NCI-H748 (cell line): ENCODE data around the gene C1QL3.

Experiments used
- DNase-seq: peaks from one replicate; lab custom pipeline; 2025; ENCODE audit not compliant: unreplicated experiment; lab: John Stamatoyannopoulos, UW

Gene C1QL3

GRCh38 chr10:16497911-16498310, 23.8 kb downstream of the C1QL3 start:
- no peak for DNase-seq

GRCh38 chr10:16493884-16494536, 27.7 kb downstream of the C1QL3 start:
- no peak for DNase-seq

GRCh38 chr10:16491933-16492332, 29.7 kb downstream of the C1QL3 start:
- DNase-seq, result peak; percentile 91

GRCh38 chr10:16490511-16490910, 31.2 kb downstream of the C1QL3 start:
- DNase-seq, result no peak

GRCh38 chr10:16483241-16483917, 38.3 kb downstream of the C1QL3 start:
- DNase-seq, result no peak

GRCh38 chr10:16481052-16481728, 40.5 kb downstream of the C1QL3 start:
- DNase-seq, result no peak

- DNase-seq, result no peak
Measured at GRCh38 chr10:16478801-16479200, 42.9 kb downstream of the C1QL3 start.

- DNase-seq, result no peak
Measured at GRCh38 chr10:16477757-16478156, 43.9 kb downstream of the C1QL3 start.

GRCh38 chr10:16472828-16473227, 48.9 kb downstream of the C1QL3 start:
- no peak for DNase-seq

GRCh38 chr10:16470747-16471146, 50.9 kb downstream of the C1QL3 start:
- DNase-seq, result no peak

GRCh38 chr10:16466001-16466400, 55.7 kb downstream of the C1QL3 start:
- DNase-seq, result no peak
